ENCODE data around the gene EBPL.

DNA sequence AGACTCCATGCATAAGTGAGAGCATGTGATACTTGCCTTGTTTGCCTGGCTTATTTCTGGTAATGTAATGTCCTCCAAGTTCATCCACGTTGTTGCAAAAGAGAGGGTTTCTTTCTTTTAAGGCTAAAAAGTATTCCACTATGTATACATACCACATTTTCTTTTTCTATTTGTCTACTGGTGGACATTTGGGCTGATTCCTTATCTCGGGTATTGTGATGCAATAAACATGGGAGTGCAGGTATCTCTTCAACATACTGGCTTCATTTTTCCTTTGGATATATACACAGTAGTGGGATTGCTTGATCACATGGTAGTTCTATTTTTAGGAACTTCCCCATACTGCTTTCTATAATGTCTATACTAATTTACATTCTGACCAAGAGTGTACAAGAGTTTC lies 49.6 kb upstream of the EBPL start:
- TF ChIP-seq CTCF (IDR thresholded peaks at IDR 0.05): no peak
- TF ChIP-seq EP300 (IDR thresholded peaks at IDR 0.05): no peak
- TF ChIP-seq POLR2AphosphoS5 (IDR thresholded peaks at IDR 0.05): no peak
- TF ChIP-seq POLR2A (IDR thresholded peaks at IDR 0.05): no peak

All from upper lobe of left lung (tissue), 4 donors.